Mesendoderm (in vitro differentiated cells): ENCODE measurements around the gene NID1.

ENCODE experiments used
- DNase-seq: peaks from one replicate; pipeline ENCODE4 v3.0.0; 2013
- H2AK5ac ChIP-seq: 2 replicates; pipeline ENCODE4 v1.6.1; 2013; ENCODE audit warnings: low read length, inconsistent platforms
- H2BK120ac ChIP-seq: 2 replicates; pipeline ENCODE4 v1.6.1; 2013; ENCODE audit warnings: low read depth, mild to moderate bottlenecking, low read length, moderate library complexity, mixed read lengths
- H2BK15ac ChIP-seq: replicated peaks from 2 replicates; pipeline ENCODE4 v1.6.1; 2013; ENCODE audit warnings: low read depth, mild to moderate bottlenecking, moderate library complexity
- H2BK5ac ChIP-seq: 2 replicates; pipeline ENCODE4 v1.6.1; 2013; ENCODE audit warnings: low read length, inconsistent platforms
- H3K18ac ChIP-seq: 2 replicates; pipeline ENCODE4 v1.6.1; 2013; ENCODE audit warnings: mild to moderate bottlenecking, low read length, mixed read lengths
- H3K23ac ChIP-seq: one replicate; pipeline ENCODE4 v1.6.1; 2013; ENCODE audit warnings: low read length
- H3K27ac ChIP-seq: 2 replicates; pipeline ENCODE4 v1.5.1; 2013; ENCODE audit warnings: low read depth, mild to moderate bottlenecking, inconsistent platforms, low read length, moderate library complexity
- H3K27me3 ChIP-seq: 2 replicates; pipeline ENCODE4 v1.6.1; 2013; ENCODE audit warnings: low read length, control low read depth, mild to moderate bottlenecking, inconsistent platforms; ENCODE audit not compliant: insufficient read depth, poor library complexity
- H3K36me3 ChIP-seq: 2 replicates; pipeline ENCODE4 v1.6.1; 2013; ENCODE audit warnings: low read length, inconsistent platforms; ENCODE audit not compliant: control insufficient read depth, insufficient read depth
- H3K4ac ChIP-seq: one replicate; pipeline ENCODE4 v1.6.1; 2013; ENCODE audit warnings: low read depth, mild to moderate bottlenecking, low read length, moderate library complexity
- H3K4me1 ChIP-seq: 2 replicates; pipeline ENCODE4 v1.6.1; 2013; ENCODE audit warnings: low read depth, low read length, inconsistent platforms; ENCODE audit not compliant: control insufficient read depth
- H3K4me2 ChIP-seq: 2 replicates; pipeline ENCODE4 v1.6.1; 2013; ENCODE audit warnings: low read length
- H3K4me3 ChIP-seq: 2 replicates; pipeline ENCODE4 v1.5.1; 2013; ENCODE audit warnings: mild to moderate bottlenecking, low read length
- H3K56ac ChIP-seq: one replicate; pipeline ENCODE4 v1.6.1; 2013; ENCODE audit warnings: low read length
- H3K79me1 ChIP-seq: 2 replicates; pipeline ENCODE4 v1.6.1; 2013; ENCODE audit warnings: low read length, inconsistent platforms
- H3K79me2 ChIP-seq: 2 replicates; pipeline ENCODE4 v1.6.1; 2013; ENCODE audit warnings: mild to moderate bottlenecking, low read length; ENCODE audit not compliant: control insufficient read depth, insufficient read depth
- H3K9ac ChIP-seq: 2 replicates; pipeline ENCODE4 v1.6.1; 2013; ENCODE audit warnings: low read length, inconsistent platforms
- H4K5ac ChIP-seq: one replicate; pipeline ENCODE4 v1.6.1; 2013; ENCODE audit warnings: low read length
- H4K8ac ChIP-seq: one replicate; pipeline ENCODE4 v1.6.1; 2013; ENCODE audit warnings: low read depth, mild to moderate bottlenecking, control low read depth, low read length, moderate library complexity
- WGBS: extraction: QIAGEN DNeasy Blood & Tissue Kit; methylation state at CpG from one replicate; pipeline ENCODE4 v1.1.7; 2013; ENCODE audit warnings: low lambda C conversion rate, missing lambda C conversion rate; ENCODE audit not compliant: insufficient coverage; ENCODE audit errors: extremely low coverage; 5-methylcytosine and 5-hydroxymethylcytosine counted together

The NID1 gene

DNA sequence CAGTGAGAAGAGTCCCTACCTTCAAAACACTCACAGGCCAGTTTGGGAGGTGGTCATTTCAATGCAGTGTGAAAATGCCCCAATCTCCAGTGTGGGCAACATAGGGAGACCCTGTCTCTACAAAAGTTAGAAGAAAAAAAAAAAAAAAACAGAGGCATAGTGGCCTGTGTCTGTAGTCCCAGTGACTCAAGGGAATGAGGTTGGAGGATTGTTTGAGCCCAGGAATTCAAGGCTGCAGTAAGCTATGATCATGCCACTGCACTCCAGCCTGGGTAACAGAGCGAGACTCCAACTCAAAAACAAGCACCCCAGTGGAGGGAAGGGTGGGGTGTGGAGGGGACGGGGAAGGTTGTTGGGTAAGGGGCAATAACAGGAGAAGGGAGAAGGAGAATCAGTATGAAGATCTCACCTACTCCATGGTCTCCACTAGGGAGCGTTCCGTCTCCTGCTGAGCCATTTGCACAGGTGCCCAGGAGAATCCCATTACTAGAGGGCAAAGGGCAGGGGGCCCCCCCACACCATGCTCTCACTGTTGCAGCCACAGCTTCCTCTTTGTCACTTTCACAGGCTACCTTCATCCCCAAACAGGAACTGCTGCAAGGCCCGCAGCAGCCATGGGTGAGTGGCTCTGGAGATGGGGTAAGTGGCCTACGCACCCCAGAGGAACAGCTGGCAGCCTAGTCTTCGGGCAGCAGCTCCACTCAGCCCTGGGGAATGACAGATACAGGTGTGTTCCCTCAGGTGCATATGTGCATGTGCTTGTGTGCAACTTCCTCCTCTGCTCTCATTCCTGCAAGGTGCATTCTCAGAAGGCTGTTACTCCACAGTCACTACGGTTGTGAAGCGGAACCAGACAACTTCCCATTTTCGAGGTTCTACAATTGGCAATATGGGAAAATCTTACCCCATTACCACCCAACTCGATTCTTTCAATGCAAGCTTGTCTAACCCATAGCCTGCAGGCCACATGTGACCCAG is 110.3 kb downstream of the NID1 start:
- H3K4me1 ChIP-seq, result no peaks in the 10 kb centered on the region
- H3K9ac ChIP-seq, result no peak overlapping the region
- H2BK15ac ChIP-seq, result no peak overlapping the region
- no peak overlapping the region for H3K18ac ChIP-seq
- H4K5ac ChIP-seq, result no peak overlapping the region
- no peak overlapping the region for H3K23ac ChIP-seq
- H3K56ac ChIP-seq, result no peak overlapping the region
- H3K4ac ChIP-seq, result no peak overlapping the region
- no peak overlapping the region for H2AK5ac ChIP-seq
- no peaks in the 10 kb centered on the region for H3K36me3 ChIP-seq
- no peaks in the 10 kb centered on the region for H3K79me1 ChIP-seq
- no peak overlapping the region for H2BK5ac ChIP-seq
- no peak overlapping the region for H3K27ac ChIP-seq
- no peak overlapping the region for H4K8ac ChIP-seq
- H3K4me2 ChIP-seq, result no peak overlapping the region
- H3K79me2 ChIP-seq, result no peaks in the 10 kb centered on the region
- no peak for DNase-seq
- no peak overlapping the region for H2BK120ac ChIP-seq
- H3K4me3 ChIP-seq, result no peak overlapping the region
- whole genome bisulfite sequencing, result no CpG with 5 or more reads among the region's 11 CpGs
- H3K27me3 ChIP-seq, result no peaks in the 10 kb centered on the region

DNA sequence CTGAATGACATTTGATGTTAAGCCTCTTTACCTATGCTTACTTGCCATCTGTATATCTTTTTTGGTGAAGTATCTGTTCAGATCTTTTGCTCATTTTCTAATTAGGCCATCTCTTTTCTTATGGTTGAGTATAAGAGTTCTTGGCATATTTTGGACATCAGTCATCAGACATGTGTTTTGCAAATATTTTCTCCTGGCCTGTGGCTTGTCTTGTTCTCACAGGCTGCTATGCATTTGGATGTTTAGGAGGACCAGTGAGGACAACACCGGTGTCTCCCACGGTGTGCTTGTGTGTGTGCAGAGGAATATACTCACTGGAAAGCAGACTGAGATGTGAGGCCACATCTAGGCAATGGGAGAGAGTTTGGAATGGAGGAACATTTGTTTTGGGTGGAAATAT is 111.1 kb downstream of the NID1 start:
- no peak overlapping the region for H4K8ac ChIP-seq
- H3K79me1 ChIP-seq, result no peaks in the 10 kb centered on the region
- H3K4me1 ChIP-seq, result no peaks in the 10 kb centered on the region
- no peak overlapping the region for H2BK120ac ChIP-seq
- H3K4me2 ChIP-seq, result no peak overlapping the region
- no peaks in the 10 kb centered on the region for H3K27me3 ChIP-seq
- H3K4ac ChIP-seq, result no peak overlapping the region
- no peak overlapping the region for H3K23ac ChIP-seq
- H2BK5ac ChIP-seq, result no peak overlapping the region
- WGBS, result no CpG with 5 or more reads among the region's 2 CpGs
- H3K79me2 ChIP-seq, result no peaks in the 10 kb centered on the region
- no peak overlapping the region for H3K27ac ChIP-seq
- H2AK5ac ChIP-seq, result no peak overlapping the region
- no peaks in the 10 kb centered on the region for H3K36me3 ChIP-seq
- H4K5ac ChIP-seq, result no peak overlapping the region
- no peak overlapping the region for H3K18ac ChIP-seq
- H2BK15ac ChIP-seq, result no peak overlapping the region
- DNase-seq, result no peak
- no peak overlapping the region for H3K9ac ChIP-seq
- no peak overlapping the region for H3K56ac ChIP-seq
- no peak overlapping the region for H3K4me3 ChIP-seq

DNA sequence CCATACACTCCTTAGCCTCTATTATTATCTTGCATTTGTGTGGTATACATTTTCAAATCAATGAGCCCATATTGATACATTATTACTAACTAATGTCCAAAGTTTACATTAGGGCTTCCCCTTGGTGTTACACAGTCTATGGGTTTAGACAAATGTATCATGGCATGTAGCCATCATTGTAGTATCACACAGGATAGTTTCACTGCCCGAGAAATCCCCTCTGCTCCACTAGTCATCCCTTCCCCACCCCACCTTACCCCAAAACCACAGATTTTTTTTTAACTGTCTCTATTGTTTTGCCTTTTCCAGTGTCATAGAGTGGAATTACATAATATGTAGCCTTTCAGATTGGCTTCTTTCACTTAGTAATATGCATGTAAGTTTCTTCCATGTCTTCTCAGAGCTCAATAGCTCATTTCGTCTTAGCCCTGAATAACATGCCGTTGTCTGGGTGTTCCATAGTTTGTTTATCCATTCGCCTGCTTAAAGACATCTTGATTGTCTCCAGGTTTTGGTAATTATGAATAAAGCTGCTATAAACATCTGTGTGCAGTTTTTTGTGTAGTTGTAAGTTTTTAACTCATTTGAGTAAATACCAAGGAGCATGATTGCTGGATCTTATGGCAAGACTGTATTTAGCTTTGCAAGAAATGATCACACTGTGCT is 111.8 kb downstream of the NID1 start:
- WGBS, result no CpG with 5 or more reads among the region's 4 CpGs
- Histone ChIP-seq H3K4ac (no peak overlapping the region), H3K4me1 (no peaks in the 10 kb centered on the region), H3K27ac (no peak overlapping the region), H3K4me3 (no peak overlapping the region), H3K79me2 (no peaks in the 10 kb centered on the region), H4K5ac (no peak overlapping the region), H3K9ac (no peak overlapping the region), H3K27me3 (no peaks in the 10 kb centered on the region), H3K79me1 (no peaks in the 10 kb centered on the region), H2BK5ac (no peak overlapping the region), H2BK15ac (no peak overlapping the region), H4K8ac (no peak overlapping the region), H3K36me3 (no peaks in the 10 kb centered on the region), H3K4me2 (no peak overlapping the region), H3K18ac (no peak overlapping the region), H3K23ac (no peak overlapping the region), H2AK5ac (no peak overlapping the region), H2BK120ac (no peak overlapping the region), H3K56ac (no peak overlapping the region)
- no peak for DNase-seq

GRCh38 chr1:235951661-235952060 is 113.2 kb downstream of the NID1 start:
- no peak overlapping the region for H3K56ac ChIP-seq
- no CpG with 5 or more reads among the region's 4 CpGs for WGBS
- DNase-seq, result no peak

DNA sequence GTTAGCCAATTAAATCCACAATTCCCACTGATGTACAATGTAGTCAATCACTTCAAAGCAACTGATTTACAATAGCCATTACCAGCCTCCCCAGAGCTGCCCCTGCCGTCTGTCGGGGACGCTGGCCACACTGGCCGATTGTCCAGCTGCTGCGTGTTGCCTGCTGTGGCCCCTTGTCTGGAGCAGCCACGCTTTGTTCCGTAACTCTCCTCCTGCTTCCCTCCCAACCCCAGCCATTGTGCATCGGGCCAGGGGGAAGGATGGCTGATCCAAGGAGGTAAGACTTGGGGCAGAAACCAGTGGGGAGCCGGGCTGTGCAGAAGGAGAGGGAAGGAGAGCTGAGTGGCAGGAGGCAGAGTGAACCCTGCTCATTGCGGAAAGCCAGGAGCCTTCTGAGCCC is 114.6 kb downstream of the NID1 start:
- H2BK5ac ChIP-seq, result no peak overlapping the region
- H2BK15ac ChIP-seq, result no peak overlapping the region
- H4K8ac ChIP-seq, result no peak overlapping the region
- no peaks in the 10 kb centered on the region for H3K79me2 ChIP-seq
- no peak overlapping the region for H3K56ac ChIP-seq
- H3K79me1 ChIP-seq, result no peaks in the 10 kb centered on the region
- no peaks in the 10 kb centered on the region for H3K27me3 ChIP-seq
- no peak for DNase-seq
- H3K4me1 ChIP-seq, result no peaks in the 10 kb centered on the region
- no peak overlapping the region for H4K5ac ChIP-seq
- no peak overlapping the region for H3K4ac ChIP-seq
- no peak overlapping the region for H3K9ac ChIP-seq
- H3K36me3 ChIP-seq, result no peaks in the 10 kb centered on the region
- no peak overlapping the region for H3K23ac ChIP-seq
- H3K27ac ChIP-seq, result no peak overlapping the region
- H3K4me2 ChIP-seq, result no peak overlapping the region
- no peak overlapping the region for H3K18ac ChIP-seq
- no peak overlapping the region for H3K4me3 ChIP-seq
- H2BK120ac ChIP-seq, result no peak overlapping the region
- no peak overlapping the region for H2AK5ac ChIP-seq
- no CpG with 5 or more reads among the region's 10 CpGs for WGBS

More at GRCh38 chr1:235951661-235952060, 113.2 kb downstream of the NID1 start:
- no peak overlapping the region for H3K27ac ChIP-seq
- no peak overlapping the region for H3K4ac ChIP-seq
- no peaks in the 10 kb centered on the region for H3K79me1 ChIP-seq
- no peak overlapping the region for H3K4me3 ChIP-seq
- H3K23ac ChIP-seq, result no peak overlapping the region
- H2BK15ac ChIP-seq, result no peak overlapping the region
- H4K5ac ChIP-seq, result no peak overlapping the region
- H3K18ac ChIP-seq, result no peak overlapping the region
- H2BK120ac ChIP-seq, result no peak overlapping the region
- H3K79me2 ChIP-seq, result no peaks in the 10 kb centered on the region
- no peaks in the 10 kb centered on the region for H3K36me3 ChIP-seq
- no peak overlapping the region for H2BK5ac ChIP-seq
- no peak overlapping the region for H4K8ac ChIP-seq
- H3K9ac ChIP-seq, result no peak overlapping the region
- H3K4me1 ChIP-seq, result no peaks in the 10 kb centered on the region
- no peak overlapping the region for H3K4me2 ChIP-seq
- no peaks in the 10 kb centered on the region for H3K27me3 ChIP-seq
- no peak overlapping the region for H2AK5ac ChIP-seq
